HG02973 (cell line): ENCODE results near the gene RAB33A.

Experiments used
- ATAC-seq: cut with Tn5 transposase; IDR thresholded peaks from one replicate; pipeline ENCODE4 v1.9.1; 2021; ENCODE audit warnings: moderate library complexity; ENCODE audit not compliant: unreplicated experiment

RAB33A gene

DNA sequence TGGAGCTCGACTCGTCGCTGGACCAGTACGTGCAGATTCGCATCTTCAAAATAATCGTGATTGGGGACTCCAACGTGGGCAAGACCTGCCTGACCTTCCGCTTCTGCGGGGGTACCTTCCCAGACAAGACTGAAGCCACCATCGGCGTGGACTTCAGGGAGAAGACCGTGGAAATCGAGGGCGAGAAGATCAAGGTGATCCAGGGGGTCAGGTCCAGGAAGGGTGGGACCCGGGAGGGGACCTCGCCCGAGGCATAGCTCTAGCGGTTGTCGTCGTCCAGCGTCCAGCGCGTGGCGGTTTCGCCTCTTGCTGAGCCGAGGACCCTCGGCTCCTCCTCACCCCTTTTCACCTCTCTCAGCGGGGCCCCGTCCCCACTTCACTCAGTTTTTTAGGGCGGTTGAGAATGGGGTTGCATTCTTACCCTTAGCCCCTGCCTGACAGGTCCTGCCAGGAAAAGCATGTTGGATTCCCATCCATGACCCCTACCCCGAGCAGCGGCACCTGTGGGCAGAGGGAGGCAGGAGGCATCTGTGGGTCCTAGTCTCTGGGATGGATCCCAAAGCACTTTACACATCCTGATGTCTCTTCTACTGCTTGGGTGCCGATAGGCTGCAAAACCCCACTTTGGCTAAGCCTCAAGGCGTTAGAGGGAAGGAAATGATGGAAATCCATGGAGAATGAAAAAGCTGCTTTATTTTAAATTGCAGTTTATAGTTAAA lies 524 bp downstream of the RAB33A start:
- no peak for ATAC-seq

DNA sequence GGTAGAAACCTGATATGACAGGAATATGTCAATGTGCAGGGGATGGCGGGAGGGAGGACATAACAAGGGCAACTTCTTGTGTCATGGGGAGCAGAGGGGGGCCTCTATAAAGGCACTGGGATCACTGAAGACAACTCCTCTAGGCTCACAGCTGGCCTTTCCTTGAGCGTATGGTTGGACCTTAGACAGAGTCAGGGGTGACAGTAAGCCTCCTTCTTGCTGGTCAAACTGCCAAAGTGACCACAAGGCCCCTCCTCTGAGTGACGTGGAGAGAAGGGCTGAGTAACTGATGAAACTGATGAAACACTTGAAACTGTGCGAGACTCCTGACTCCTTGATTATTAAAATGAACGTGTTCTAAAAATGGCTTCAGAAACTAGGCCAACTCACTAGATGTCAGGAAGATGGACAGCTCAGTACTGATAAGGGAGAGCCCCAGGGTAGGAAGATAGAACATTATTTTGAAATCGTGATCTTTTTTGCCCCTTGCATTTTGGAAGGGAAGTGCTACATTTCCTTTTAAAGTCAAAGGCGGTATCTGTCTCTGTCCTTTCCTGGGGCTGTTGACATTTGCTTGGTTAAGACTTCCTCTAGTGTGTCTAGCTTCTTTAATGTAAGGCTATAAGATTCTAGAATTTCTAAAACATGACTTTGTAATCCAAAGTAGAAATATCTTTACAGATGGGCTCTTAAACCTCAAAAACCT lies 1.6 kb downstream of the RAB33A start:
- peak; percentile 38 for ATAC-seq

DNA sequence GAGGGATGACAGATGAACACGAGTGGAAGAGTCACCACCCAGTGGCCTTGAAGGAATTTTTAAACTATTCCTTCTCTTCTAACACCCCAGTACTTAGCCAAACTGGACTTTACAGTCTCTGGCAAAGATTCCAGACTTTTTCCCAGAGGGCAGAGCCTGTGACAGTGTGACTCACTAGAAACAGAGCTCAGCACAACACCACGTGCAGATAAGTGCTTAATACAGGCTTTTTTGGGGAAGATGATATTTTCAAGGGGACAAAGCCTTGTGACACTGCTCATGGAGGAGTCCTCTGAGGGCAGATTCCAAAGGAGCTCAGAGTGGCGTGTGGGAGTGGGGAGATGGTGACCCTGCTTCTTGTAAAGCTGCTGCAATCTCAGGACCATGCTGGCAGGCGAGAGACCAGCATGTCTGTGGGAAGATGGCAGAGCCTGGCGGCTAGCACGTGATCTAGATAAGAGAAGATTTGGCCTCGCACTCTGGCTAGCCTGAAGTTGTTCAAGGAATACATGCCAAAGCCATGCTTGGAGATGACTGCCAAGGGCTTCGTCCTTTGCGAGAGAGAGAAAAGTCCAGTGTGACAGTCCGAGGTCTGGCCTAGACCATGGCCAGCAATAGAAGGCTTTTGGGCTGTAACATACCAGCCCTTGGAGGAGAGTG lies 2.4 kb downstream of the RAB33A start:
- no peak for ATAC-seq

DNA sequence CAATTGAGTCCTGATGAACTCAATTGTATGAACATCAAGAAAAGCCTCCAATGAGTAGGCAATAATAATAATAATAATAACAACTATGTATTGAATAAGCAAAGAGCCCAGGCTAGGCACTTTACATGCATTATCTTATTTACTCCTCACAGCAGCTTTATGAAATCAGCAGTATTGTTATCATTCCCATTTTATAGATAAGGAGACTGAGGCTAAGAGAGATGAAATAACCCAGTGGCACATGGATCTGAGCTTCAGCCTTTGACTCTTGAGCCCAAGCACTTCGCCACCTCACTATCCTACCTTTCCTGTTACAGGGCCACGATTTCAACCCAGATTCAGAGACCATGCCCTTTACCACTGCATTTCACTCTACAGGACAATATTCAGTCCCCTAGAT lies 3.2 kb downstream of the RAB33A start:
- no peak for ATAC-seq

DNA sequence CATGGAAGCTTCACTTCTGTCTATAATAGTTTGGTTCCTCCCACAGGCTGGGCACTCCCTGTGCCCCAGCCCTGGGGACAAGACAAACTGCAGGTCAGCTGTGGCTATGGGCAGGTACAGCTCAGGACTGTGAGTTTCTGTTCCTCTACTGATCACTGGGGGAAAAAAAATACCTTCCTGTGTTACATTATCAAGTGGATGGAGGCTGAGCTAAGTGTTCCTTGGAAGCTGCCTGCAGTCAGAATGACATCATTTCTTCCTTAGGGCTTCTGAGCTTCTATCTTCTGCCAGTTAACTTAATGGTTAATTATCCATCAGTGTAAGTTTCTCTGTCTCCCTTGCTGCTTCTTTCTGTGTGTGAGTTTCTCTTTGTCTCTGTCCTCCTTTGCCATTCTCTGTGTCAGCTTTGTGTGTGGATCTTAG lies 4.6 kb downstream of the RAB33A start:
- ATAC-seq, result peak; percentile 63

DNA sequence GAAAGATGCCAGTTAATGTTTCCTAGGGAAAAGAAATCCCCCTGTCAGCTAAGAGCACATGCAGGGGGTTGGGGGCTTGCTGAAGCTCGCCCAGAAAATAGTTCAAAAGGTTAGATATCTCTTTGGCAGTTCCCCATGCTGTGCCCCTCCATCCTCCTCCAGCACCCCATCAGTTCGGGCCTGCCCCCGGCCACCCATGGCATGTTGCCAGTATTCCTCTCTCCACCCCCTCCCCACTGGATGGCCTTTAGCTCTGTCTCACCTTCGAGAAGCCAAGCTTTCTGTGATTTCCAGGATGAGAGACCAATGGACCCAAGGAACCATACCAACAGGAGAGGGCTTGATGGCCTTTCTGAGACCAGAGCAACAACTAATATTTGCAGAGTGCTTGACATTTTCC lies 5.2 kb downstream of the RAB33A start:
- no peak for ATAC-seq

DNA sequence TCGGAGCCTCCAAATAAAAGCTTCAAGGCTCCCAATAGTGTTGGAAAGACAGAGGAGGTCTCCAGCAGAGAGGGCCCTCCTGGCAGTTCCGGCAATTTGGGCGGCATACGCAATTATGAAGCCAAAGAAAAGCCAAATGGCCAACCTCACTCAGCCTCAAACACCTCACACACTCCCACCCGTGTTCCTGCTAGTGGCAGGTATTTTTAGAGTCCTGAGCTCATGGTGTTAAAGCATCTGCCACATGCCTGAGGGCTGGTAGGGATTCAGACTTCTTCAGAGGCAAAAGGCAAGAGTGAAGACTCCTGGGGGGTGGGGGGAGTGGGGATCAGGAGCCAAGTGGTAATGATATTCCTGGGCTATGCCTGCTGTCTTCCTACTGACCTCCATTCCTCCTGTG lies 7.4 kb downstream of the RAB33A start:
- no peak for ATAC-seq

DNA sequence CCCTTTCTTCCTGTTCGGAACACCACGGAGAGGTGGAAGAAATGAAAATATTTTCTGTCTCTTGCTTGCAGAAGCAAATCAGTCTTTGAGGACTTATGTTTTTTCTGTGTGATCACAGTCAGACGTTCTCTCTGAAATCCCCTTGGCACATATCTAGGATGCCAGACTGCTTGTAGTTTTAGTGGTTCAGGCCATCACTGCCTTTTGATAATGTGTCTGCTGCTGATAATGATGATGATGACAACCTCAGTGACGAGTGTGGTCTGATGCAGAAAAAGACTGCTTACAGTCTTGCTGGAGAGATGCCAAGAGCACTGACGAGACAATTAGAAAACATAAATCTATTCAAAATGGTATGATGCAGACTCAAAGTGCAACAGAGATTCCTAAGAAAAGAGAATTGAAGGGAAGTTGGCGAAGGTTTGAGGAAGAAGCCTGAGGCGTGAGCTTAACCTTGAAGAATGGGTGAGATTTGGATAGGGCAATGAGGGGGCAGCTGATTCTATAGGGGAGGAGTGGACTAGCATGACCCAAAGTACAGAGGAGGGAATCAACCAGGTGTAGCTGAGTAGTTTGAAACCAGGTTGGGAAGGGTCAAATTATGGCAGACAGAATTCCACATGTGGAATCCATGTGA lies 7.9 kb downstream of the RAB33A start:
- ATAC-seq, result no peak

DNA sequence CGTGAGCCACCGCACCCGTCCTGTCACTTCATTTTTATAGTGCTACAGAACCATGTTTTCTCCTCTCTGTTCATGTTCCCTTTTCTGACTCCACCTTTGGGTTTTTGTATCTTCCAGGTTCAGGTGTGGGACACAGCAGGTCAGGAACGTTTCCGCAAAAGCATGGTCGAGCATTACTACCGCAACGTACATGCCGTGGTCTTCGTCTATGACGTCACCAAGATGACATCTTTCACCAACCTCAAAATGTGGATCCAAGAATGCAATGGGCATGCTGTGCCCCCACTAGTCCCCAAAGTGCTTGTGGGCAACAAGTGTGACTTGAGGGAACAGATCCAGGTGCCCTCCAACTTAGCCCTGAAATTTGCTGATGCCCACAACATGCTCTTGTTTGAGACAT lies 12.4 kb downstream of the RAB33A start:
- ATAC-seq, result no peak

DNA sequence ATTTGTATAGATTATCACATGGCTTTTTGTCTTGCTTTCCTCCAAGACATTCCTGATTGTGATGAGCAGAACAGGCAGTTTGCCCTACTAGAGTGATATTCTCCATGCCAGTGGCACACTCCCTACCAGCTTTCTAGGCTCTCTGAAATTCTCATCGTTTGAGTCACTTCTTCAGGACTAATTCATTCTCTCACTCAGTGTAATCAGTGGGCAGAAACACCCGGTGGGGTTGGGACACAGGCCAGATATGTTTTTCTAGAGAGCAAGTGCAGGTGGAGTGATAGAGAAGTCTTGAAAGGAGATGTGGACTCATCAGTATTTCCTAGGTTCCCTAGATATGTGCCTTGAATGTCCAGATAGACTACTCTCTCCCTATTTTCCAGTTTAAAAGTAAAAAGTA lies 13.1 kb downstream of the RAB33A start:
- no peak for ATAC-seq

DNA sequence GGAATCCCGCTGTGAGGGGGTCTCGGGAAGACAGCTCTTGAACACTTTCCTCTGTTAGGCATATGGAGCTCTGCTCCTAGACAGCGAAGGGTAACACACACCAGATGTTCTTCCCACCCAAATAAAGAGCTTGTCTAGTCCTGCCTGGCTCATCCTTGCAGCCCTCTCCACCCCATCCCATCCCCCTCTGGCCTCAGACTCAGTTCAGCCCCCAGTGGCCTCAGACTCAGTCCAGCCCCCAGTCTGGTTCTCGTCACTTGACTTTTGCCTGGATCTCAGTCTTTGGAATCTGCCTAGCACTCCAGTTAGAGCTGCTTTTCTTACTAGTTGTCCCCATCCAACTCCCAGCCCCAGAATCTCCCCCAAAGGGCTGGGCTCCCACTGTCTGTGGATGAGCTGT lies 14.9 kb downstream of the RAB33A start:
- ATAC-seq, result no peak

DNA sequence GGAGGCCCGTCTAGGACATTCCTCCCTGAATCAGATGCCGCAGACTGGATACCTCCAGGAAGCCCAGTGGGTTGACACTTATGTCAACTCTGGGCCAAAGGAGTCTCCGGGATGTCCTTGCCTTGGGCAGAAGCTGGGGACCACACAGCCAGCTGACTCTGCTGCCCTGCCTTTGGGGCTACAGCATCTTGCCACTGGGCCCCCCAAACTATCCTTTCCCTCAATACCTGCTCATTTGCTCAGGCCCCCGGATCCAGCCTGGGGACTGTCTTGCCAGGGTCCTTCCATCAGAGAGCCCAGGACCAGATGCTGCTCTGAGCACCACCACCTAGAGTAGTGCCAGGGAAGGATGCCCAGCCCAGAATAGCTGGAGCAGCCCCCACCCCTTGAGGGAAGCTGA lies 19.0 kb downstream of the RAB33A start:
- ATAC-seq, result no peak

DNA sequence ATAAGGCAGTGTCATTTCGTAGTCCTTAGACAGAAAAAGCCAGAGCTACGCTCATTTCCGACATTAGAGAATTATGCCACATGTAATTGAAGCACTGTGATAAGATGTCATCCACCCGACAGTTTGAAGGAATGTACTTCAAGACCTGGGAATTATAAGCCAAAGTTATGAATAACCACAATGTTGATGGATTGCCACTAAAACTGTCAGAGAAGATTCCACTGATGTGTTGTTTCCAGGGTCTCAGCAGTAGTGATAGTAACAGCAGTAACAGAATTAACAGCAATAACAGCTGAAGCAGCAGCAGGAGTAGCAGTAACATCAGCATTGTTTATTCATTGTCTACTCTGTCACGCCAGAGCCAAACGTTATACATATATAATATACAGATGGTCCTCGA lies 24.7 kb downstream of the RAB33A start:
- ATAC-seq, result no peak

DNA sequence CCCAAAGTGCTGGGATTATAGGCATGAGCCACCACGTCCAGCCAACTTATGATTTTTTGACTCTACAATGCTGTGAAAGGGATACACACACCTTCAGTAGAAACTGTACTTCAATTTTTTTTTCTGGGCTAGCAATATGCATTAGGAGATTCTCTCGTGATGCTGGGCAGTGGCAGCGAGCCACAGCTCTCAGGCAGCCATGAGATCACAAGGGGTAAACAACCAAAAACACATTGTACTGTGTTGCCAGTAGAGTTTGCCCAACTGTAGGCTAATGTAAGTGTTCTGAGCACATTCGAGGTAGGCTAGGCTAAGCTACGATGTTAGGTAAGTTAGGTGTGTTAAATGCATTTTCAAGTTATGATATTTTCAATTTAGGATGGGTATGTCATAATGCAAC lies 25.7 kb downstream of the RAB33A start:
- no peak for ATAC-seq

DNA sequence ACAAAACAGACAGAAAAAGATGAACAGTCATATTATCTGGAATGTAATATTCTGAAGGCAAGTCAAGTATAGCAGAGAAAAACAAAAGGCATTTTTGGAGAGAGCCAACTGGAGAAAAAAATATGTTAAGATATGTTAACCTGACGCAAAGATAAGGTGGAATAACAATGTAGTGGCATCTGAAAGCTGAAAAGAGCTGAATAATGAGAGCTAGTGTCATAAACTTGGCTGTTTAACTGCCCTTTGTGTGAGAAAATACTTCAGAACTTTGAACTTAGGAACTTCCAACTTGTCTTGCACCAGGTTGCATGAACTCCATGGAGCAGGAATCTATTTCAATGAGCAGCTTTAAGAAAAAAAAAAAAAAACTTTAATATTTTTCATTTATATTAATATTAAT lies 32.9 kb downstream of the RAB33A start:
- ATAC-seq, result no peak

DNA sequence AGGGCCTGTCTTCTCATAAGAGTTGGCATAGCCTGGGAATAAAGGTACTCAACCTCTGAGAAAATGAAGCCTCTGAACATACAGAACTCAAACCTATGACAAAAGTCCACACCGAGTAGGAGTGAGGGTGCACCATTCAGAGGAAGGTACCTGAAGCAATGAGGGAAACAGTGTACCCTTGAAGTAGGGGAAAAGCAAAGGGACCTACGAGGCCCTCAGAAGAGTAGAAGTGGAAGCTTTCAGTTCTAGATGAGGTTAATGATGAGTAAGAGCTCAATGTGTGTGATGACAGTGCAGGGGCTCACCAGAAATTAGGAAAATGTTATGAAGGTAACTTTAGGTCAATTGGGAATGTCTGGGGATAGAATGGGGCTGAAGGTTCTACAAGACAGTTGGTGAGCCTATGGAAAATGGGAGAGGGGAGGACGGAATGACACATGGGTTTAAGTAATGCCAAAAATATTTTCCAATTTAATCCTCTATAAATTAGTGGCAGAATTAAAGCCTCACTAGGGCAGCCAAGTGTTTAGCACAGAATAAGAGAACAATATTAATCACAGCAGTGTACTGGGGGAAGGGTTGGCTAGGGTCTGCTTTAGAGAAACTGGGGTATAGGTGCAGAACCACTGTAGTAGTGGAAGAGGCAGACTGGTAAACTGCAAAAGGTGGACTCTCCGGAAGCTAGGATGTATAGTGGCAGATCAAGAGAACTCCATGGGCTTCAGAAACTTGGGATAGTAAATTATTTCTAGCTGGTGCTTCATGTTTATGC lies 39.8 kb downstream of the RAB33A start:
- ATAC-seq, result no peak

DNA sequence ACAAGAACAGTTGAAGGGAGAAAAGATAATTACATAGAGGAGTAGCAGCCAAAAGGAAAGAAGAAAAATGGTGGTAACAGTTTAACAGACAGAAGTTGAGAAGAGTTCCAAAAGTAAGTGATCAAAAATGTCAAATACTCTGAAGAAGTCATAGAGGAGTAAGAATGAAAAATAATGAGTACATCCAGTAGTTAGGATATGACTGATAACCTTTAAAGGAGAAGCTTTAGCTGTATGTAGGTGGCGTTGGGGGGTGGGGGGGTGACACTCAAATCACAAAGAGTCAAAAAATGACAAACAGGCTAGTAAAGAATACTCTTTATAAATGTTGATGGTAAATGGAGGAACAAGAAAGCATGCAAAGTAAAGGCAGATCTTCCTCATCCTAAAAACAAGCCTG lies 40.6 kb downstream of the RAB33A start:
- ATAC-seq, result no peak

DNA sequence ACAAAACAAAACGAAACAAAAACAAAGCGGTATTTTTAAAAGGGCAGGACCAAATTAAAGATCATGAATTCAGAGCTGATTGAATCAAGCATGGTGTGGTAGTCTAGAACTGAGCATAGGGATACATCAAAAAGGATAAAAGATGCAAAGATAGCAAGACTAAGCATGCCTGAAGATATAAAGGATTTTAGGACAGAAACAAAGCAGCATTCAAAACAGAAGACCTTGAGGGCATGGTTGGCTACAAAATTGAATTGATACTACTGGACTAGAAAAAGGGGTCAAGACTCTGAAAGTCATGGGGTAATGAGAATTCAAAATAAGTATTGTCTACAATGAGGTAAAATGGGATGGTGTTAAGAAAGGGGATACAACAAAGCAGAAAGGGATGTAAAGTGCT lies 41.6 kb downstream of the RAB33A start:
- ATAC-seq, result no peak

DNA sequence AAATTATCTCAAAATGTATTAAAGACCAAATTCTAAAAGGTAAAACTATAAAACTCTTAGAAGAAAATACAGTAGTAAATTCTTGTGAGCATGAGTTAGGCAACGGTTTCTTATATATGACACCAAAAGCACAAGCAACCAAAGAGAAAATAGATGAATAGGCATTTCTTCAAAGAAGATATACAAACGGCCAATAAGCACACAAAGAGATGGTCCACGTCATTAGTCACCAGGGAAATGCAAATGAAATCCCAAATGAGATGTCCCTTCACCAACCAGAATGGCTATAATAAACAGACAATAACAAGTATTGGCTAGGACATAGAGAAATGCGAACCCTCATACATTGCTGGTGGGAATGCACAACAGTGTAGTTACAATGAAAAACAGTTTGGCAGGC lies 44.6 kb downstream of the RAB33A start:
- ATAC-seq, result no peak

DNA sequence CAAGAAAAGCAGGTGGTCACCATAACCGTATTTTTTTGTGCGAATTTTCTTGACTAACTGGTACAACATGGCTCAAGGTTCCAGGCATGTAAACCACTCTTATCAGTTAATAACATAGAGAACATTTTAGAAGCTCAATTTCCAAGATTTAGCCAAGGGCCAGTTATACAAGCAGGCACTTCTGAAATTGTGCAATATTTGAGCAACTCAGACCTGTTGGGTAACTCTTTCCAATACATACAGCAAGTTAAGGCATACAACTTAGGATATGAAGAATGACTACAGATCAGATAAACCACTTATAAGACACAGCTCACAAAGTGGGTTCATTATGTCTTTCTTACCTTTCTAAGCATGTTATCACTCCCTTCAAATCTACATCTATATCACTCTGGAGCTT lies 53.0 kb downstream of the RAB33A start:
- ATAC-seq, result no peak

DNA sequence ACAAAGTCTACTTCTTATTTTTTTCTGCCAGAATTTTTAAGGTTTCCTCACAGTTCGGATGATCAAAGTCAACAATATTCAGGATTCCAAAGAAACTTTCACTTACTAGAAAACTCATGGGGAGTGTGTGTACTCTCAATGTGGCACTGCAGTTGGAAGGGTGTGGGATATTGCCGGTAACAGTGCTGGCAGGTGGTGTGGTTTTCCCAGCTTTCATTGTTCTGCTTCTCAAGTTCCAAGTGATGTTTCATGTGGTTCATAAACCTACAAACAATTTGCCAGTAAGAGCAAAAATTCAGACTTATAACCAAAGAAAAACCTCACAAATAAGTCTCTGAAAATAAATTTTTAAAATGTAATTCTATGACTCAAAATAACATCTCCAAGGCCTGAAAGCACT lies 57.1 kb downstream of the RAB33A start:
- no peak for ATAC-seq
